GM18868 (cell line): ENCODE data around the gene CACNA1C.

Source experiments
- ATAC-seq: cut with Tn5 transposase; IDR thresholded peaks from one replicate; pipeline ENCODE4 v1.9.1; 2021; ENCODE audit warnings: mild to moderate bottlenecking, moderate library complexity; ENCODE audit not compliant: unreplicated experiment

CACNA1C gene

GRCh38 chr12:2376908-2377657 is 324.3 kb downstream of the CACNA1C start:
- ATAC-seq, result no peak

DNA sequence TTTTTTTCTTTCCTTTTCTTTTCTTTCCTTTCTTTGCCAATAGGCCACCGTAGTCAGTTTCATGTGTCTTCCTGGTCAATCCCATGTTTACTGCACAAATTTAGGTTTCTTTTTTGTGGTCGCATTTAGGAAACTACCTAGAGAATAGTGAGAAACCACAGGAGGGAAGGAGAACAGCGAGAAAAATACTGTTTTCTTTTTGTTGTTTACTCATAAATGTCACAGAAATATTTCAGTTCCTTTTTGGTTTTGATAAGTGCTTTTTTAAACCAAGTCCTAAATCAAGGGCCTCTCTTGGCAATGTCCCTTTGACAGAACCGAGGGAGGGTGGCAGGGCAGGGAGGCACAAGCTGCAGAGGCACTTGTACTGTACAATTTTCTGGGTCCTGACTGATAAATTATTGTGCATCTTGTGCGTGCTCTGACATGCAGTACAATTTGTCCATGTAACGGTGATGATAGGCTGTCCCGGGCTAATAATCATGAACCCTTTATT is 326.1 kb downstream of the CACNA1C start:
- ATAC-seq, result peak; percentile 45

- ATAC-seq, result no peak
Measured at GRCh38 chr12:2380946-2381345, 328.2 kb downstream of the CACNA1C start.

DNA sequence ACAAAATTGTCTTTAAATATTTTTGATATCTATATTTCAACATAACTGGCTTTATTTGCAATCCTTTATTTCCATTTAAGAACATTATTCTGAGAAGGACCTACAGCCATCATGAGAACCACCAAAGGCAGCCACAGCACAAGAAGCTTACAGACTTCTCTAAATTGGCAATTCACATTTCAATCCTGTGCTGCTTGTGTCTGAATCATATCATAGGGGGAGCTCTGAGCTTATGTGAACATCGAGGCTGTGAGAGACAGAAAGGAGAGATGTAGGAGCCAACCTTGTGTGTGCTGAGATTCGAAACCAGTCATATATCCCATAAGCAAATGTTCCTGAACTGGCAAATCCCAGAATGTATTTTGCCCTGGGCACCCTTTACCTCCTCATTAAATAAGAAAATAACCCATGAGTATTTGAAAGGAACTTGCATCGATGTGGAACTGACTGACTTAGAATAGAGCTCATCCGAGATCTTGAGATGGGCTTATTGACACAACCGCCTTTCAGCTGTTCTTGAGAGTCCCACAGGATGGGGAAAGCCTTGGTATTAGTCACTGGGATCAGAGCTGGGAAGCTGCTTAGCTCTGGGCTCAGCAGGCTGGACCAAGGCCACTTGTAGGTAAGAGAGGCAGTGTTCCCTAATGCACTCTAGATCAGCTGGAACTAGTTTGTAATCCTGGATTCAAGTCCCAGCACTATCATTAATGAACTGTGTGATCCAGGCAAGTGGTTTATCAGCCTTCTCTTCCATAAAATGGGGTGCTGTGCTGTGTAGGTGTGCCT is 329.8 kb downstream of the CACNA1C start:
- no peak for ATAC-seq

DNA sequence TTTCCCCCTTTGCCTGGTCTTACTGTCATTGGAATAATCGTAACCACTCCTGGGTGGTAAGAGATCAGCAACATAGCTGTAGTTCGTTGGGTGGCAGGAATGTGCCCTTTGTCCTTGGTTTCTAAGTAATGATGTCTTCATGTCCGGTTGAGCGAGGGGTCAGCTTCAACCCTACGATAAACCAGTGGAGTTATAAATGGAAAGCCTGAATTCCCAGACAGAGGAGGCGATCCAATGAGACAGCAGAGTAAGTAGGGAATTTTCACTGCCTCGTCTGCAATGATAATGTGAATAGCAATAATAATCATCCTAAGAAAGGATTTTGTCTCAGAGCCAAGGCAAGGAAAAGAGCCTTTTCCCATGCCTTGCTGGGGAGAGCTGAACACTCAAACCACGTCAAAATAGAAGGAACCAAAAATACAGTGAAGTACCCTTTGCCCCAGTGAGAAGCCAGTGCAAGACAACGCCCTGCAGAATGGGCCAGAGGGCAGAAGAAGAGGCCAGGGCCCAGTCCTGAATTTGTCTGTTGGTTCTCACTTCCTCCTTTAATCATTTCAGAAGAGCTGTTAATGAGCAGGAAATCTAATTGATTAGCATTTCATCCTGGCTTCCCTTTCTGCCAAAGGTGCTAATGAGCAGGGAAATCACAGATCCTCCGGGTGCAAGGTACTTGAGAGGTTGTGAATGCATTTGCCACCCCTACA is 330.7 kb downstream of the CACNA1C start:
- no peak for ATAC-seq

GRCh38 chr12:2384029-2384386 is 331.2 kb downstream of the CACNA1C start:
- no peak for ATAC-seq

GRCh38 chr12:2384533-2385351 is 332.0 kb downstream of the CACNA1C start:
- no peak for ATAC-seq

- no peak for ATAC-seq
Measured at GRCh38 chr12:2385529-2385928, 332.7 kb downstream of the CACNA1C start.

GRCh38 chr12:2386566-2386965 is 333.8 kb downstream of the CACNA1C start:
- ATAC-seq, result no peak

DNA sequence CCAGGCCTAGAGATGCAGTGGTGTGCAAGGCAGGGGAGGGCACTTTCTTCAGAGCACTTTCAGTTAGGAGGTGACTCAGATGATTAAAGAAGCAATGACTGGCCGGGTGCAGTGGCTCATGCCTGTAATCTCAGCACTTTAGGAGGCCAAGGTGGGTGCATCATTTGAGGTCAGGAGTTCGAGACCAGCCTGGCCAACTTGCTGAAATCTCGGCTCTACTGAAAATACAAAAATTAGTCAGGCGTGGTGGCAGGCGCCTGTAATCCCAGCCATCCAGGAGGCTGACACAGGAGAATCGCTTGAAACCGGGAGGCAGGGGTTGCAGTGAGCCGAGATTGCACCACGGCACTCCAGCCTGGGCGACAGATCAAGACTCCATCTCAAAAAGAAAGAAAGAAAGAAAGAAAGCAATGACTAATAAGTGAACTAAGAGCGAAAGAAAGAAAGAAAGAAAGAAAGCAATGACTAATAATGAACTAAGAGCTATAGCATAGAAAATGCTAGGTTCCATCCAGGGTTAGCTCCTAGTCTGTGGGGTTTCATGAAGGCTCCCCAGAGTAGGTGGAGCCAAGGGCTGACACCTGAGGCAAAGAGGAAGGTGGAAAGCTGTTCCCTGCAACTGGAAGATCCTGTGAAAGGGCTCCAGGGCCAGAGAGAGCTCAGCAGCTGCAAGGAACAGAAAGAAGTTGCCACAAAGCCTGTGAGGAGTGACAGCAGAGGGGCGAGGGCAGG is 334.5 kb downstream of the CACNA1C start:
- ATAC-seq, result peak; percentile 64

DNA sequence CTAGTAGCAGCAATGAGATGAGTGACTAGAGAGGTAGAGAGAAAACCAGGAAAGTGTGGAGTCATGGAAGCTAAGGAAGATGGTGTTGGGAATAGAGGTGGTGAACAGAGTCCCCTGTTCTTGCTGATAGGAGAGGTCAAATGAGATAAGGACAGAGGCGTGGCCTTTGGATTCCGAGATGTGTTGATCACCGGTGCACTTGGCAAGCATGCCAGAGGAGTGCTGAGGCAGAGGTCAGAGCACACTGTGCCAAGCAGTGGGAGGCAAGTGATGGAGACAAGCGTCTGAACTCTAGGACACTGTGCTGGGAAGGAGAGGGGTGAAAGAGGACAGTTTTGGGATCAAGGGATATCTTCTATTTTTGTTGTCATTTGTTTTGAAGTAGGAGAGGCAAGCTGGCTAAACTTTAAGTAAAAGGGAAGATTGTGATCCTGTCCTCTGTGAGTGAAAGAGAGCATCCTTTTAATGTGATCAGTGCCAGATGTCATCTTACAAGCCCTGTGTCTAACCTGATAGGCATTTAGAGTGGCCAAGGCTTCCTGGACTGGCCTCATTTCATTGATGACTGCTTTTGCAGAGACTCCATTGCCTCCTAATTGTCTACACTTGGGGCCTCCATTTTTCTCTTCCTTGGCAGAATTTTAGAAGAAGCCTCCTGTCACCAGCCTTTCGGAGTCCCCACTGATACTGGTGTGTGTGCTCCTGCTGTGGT is 336.4 kb downstream of the CACNA1C start:
- ATAC-seq, result no peak

- no peak for ATAC-seq
Measured at GRCh38 chr12:2390133-2390532, 337.3 kb downstream of the CACNA1C start.

DNA sequence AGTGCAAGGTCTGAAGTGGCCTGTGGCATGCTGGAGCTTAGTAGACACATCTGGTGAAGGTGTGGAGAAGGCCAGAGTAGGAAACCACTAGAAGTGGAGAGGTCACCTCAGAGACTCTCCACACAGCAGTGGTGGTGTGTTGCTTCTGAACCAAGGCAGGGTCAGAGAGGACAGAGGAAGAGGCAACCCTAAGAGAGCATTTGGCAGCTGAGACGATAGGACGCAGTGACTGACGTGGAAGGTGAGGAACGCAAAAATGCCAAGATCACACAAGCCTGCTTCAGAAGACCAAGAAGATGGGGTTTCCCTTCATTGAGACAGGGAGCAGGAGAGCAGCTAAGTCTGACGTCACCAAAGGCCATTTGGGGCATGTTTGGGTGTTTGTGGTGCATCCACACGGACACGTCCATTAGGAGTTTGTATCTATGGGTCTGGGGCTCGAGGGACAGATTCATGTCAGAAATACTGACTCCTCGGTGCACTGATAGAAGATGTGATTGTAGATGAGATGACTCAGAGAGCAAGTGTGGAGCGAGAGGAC is 338.1 kb downstream of the CACNA1C start:
- no peak for ATAC-seq

GRCh38 chr12:2391740-2392331 is 339.0 kb downstream of the CACNA1C start:
- ATAC-seq, result no peak

- no peak for ATAC-seq
Measured at GRCh38 chr12:2393016-2393415, 340.2 kb downstream of the CACNA1C start.

GRCh38 chr12:2393996-2394395 is 341.2 kb downstream of the CACNA1C start:
- no peak for ATAC-seq

DNA sequence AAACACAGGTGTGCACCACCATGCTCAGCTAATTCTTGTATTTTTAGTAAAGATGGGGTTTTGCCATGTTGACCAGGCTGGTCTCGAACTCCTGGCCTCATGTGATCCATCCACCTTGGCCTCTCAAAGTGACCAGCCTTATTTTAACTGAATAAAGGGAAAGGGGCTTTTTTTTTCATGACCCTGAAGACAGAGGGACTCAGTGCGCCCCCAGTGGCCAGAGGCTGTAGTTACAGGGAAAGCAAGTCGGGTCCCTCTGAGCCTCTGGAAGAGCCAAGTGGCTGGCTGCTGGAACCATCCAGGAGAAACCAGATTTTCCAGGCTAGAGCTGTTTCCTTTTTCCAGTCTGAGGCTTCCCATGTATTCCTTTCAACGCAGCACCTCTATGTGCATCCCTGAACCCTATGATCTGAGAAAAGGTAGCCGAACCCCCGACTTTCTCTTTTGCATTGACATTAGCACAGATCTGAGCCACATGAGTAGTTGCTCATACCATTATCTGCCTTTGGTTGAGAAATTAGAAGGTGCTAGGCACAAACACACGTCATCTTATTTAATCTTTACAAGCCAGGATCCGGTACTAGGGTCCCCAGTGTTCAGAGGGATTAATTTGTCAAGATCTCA is 342.7 kb downstream of the CACNA1C start:
- ATAC-seq, result no peak

- ATAC-seq, result no peak
Measured at GRCh38 chr12:2396448-2396871, 343.7 kb downstream of the CACNA1C start.
